Activated CD8-positive, alpha-beta memory T cell treated with anti-CD3 and anti-CD28 coated beads, Interleukin-2, amount 50 U/mL, for 48 hours (primary cell): ENCODE measurements around the gene SURF2.

ENCODE experiments used
- DNase-seq: peaks from one replicate; pipeline ENCODE4 v3.0.0-alpha.2; 2020

Gene SURF2

DNA sequence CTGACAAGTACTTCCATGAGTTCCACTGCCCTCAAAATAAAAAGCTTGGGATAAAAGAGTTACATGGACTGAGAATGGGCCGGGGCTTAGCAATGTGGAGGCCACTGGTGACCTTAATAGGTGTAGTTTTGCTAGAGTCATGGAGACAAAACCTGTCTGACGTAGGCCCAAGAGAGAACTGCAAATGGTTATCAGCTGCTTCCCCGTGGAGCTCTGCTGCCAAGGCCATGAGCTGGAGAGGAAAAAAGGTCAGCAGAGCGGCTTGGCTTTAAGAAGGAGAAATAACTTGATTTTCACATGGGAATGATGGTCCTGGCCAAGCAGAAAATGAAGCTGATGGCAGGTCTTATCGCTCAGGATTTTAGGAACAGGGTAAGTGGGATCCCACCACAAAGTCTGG is 16.7 kb upstream of the SURF2 start:
- DNase-seq, result no peak

- DNase-seq, result no peak
Observed at GRCh38 chr9:133340256-133340655, 16.1 kb upstream of the SURF2 start.

GRCh38 chr9:133340916-133341315 is 15.4 kb upstream of the SURF2 start:
- DNase-seq, result no peak

- no peak for DNase-seq
Observed at GRCh38 chr9:133341369-133342068, 14.8 kb upstream of the SURF2 start.

DNA sequence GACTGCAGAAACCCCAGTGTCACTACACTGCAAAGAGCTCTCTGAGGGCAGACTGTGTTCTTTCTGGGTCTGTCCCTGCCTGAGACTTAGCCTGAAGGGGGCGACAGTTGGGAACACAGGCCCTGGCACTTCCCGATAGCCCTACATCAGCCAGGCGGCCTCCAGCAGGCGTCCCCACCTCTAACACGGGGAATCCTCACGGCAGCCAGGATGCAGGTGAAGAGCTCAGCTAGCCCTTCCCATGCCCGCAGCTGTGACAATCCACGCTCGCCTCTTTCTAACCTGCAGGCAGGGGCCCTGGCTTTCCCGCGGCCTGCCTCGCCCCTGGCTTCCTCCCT is 14.3 kb upstream of the SURF2 start:
- DNase-seq, result no peak

DNA sequence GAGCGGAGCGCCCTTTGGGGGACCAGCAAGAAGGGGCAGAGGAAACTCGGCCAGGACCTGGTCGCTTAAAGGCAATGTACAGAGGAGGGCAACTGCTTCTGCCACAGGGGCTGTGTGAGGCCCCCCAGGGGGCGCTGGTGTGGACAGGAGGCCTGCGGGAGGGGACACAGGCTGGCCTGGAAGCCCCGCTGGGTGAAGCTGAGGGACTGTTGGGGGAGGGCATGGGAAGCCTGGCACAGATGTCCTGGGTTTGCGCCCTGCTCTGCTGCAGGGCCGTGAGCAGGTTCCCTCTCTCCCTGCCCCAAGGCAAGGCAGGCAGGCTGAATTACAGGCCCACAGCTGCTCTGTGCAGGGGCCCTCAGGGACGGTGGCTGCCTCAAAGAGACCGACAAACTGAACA is 13.8 kb upstream of the SURF2 start:
- no peak for DNase-seq

DNA sequence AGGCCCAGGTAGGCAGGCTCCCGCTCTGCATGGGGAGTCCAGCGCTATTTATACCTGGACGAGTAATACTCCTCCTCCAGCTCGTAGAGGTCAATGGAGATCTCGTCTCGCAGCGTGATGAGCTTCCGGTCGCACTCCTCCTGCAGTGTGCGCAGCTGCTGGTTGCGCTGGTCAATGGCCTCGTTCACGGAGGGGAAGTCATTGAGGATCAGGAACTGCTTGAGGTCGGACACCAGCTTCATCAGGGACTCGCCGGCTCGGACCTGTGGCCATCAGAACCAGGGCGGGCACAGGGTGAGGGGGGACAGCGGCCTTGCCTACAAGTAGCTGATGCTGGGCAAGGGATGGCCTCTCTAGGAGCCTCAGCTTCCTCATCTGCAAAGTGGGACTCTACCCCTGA is 12.3 kb upstream of the SURF2 start:
- DNase-seq, result no peak

DNA sequence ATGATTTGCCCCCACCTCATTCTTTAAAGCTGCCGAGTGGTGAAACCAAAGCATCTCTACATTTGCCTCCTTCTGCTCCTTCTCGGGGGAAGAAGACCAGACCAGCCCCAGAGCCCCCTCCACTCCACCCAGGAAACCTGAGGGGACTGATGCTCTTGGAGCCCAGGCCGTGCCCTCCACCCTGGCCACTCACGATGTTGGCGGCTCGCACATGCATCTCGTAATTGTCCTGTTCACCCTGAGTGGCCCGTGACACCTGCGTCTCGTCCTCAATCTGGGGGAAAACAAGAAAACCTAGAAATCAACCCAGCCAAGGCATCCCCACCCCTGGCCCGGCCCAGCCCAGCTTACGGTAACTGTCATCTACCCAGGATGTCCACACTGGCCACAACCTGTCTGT is 11.4 kb upstream of the SURF2 start:
- DNase-seq, result no peak

DNA sequence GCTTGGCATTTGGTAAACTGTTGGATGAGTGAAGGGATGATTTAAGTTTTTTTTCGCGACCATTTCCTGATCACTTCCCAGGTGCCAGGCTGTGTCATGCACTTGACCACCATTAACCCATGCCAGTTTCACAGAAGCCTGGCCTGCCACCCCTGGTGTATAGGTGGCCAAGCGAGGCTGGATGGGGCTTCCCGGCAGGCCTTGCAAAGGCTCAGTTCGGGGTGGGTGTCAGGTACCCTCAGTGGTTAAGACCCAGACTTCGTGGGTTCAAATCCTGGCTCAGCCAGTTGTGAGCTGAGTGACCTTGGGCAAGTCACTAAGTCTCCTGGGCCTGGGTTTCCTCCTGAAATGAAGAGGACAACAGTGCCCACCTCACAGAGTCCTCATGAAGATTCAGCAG is 10.8 kb upstream of the SURF2 start:
- DNase-seq, result no peak

- no peak for DNase-seq
Observed at GRCh38 chr9:133346021-133346785, 10.1 kb upstream of the SURF2 start.

DNA sequence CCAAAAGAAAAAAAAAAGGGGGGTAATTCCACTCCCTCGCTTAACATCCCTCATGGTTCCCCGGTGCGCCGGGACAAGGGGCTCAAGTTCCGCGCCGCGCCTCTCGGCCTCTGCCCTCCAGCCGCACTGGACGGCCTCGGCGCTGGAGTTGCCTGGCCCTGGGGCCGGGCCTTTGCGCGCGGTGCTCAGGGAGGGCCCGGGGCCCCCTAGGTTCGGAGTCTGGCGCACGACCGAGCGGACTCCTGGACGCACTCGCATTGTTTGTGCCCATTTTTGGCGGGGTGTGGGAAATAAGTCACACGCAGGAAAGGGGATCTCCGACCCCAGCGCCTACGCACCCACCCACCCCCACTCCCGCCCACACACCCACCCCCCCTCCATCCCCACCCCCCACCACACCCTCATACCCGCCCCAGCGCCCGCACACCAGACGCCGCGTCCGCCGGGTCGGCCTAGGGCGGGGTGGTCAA is 8.8 kb upstream of the SURF2 start:
- DNase-seq, result peak; percentile 80

DNA sequence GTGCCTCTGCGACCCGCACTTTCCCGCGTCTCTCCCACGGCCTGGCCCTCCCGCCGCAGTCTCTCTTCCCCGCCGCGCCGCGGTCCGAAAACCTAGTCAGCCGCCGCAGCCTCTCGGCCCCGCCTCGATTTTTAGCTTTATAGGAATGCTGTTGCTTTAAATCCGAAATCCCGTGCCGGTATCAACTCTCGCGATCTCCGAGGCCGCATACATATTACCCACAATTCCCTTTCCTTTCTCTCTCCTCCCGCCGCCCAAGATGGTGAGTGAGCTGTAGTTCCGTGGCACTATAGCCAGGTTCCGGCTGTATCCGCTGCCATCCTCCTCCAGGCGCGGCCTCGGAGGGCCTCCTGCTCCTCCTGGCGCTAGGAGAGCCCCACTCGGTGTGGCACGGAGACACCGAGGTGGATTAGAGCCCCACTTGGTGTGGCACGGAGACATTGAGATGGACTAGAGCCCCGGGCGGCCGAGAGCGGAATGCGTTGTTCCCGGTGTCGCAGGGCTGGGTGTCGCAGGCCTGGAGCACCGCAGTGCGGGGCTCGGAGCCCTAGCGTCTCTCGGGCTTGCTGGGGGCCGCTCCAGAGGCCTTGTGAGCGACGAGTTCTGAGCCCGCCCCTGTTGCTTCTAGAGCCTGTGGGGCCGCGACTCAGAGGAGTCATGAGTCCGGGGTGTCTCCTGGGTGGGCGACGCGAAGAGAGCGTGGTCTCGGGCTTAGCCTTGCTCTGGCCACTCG is 8.2 kb upstream of the SURF2 start, which contains the start of the genes MED22 and RPL7A:
MED22 (minus strand) TSS at position 147 of the 733 bp plus-strand sequence. CDS start 1,469 bp downstream, outside the sequence.
RPL7A (plus strand) TSS at position 234 of the 733 bp plus-strand sequence; CDS start at position 260, 26 bp downstream.
- DNase-seq, result peak; percentile 93

GRCh38 chr9:133348718-133349573 is 7.4 kb upstream of the SURF2 start:
- DNase-seq, result no peak

- peak; percentile 74 for DNase-seq
Observed at GRCh38 chr9:133349965-133350616, 6.3 kb upstream of the SURF2 start.

GRCh38 chr9:133351526-133351907 is 4.8 kb upstream of the SURF2 start:
- DNase-seq, result no peak

DNA sequence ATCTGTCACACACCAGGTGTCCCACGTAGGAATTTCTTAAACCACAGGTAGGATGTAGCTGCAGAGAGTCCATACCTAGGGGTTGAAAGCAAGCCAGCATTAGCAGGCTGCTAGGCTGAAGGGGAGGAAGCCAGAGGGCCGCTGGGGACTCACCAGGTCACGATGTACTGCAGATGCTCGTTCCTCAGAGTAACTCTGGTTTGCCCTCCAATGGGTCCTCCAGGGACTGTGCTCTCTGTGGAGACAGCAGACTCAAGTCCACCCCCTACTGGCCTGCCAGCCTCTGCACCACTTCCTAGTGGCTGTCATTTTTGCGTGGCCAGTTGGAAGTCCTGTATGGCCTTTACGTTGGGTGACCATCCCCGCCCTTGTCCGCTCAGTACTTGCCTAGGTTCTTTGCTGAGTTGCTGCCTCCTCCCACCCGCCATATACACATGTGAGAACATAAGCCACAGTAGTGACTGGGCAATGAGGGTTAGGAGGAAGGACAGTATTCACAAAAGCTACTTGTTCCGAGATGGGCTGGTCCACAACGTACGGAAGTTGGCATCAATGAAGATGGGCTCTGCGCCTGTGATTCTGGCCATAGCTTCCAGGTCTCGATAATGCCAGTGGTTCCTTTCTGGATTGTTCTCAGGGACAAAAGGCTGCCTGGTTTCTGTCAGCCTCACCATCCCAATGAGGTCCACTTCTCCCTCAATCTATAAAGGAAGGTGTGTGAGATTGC is 4.3 kb upstream of the SURF2 start:
- peak; percentile 81 for DNase-seq

DNA sequence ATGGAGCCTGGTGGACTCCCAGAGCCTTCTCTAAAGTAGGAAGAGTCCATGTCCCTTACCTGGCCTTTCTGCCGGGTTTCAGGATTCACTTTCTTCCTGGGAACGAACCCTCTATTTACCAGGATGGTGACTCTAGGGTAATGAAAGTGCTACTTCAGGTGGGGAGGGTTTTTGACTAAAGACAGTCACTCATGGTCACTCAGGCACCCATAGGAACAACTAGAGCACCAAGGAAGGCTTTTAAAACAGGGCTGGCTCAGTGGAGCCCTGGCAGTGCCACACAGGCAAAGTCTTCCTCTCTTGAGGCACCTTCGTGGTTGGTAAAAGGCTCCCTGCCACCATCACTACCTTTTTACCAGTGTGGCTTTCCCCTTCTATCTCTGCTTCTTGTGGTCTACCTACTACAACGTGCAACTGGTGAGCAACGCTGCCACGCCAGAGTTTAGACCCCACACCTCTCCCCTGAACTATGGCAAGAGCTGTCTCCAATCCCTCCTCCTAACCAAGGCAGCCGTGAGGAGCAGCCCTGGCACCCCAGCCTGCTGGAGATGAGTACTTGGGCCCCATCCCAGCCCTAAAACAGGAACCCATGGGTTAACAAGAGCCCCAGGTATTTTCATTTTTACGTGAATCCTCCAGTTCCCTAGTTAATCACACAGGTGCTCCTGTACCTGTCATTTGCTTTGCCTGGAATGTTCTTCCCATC is 3.6 kb upstream of the SURF2 start:
- DNase-seq, result peak; percentile 71

GRCh38 chr9:133353548-133353947 is 2.8 kb upstream of the SURF2 start:
- no peak for DNase-seq

GRCh38 chr9:133354766-133355165 is 1.6 kb upstream of the SURF2 start:
- DNase-seq, result no peak

GRCh38 chr9:133355881-133356357 is 431 bp upstream of the SURF2 start:
- DNase-seq, result no peak

DNA sequence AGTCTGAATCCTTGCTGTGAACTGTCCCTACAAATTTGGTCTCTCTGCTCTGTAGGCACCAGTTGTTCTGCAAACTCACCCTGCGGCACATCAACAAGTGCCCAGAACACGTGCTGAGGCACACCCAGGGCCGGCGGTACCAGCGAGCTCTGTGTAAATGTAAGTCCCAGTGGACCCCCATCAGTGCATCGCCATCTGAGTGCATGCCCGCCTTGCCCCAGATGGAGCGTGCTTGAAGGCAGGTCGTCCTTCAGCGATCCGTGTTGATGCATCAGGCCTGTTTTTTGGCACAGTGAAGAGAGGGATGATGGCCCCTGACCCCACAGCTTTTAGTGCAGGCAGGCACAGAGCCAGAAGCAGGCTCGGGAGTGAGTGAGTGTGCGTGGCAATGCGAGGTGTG is 1.3 kb downstream of the SURF2 start:
- DNase-seq, result no peak
